ENCODE data around the gene PDE2A.

The PDE2A gene

GRCh38 chr11:72673943-72674828 lies at the start of gene PDE2A:
TSS of gene PDE2A (minus strand) at chr11:72674422. CDS start at chr11:72674207, 215 bp downstream.
- no peak for DNase-seq (ENCODE audit: low read depth)

GRCh38 chr11:72723508-72723907 lies 49.3 kb upstream of the PDE2A start:
- DNase-seq (ENCODE audit: low read depth), result no peak

- peak; percentile 73 for DNase-seq (ENCODE audit: low read depth)
These were observed 48.0 kb upstream of the PDE2A start for GRCh38 chr11:72722050-72722748.

GRCh38 chr11:72721689-72722049 lies 47.4 kb upstream of the PDE2A start:
- no peak for DNase-seq (ENCODE audit: low read depth)

- no peak for DNase-seq (ENCODE audit: low read depth)
These were observed 47.1 kb upstream of the PDE2A start for GRCh38 chr11:72721276-72721675.

- no peak for DNase-seq (ENCODE audit: low read depth)
These were observed 46.6 kb upstream of the PDE2A start for GRCh38 chr11:72720784-72721183.

- DNase-seq (ENCODE audit: low read depth), result no peak
These were observed 45.8 kb upstream of the PDE2A start for GRCh38 chr11:72720047-72720446.

- DNase-seq (ENCODE audit: low read depth), result no peak
These were observed 45.3 kb upstream of the PDE2A start for GRCh38 chr11:72719551-72719950.

GRCh38 chr11:72719144-72719543 lies 44.9 kb upstream of the PDE2A start:
- DNase-seq (ENCODE audit: low read depth), result no peak

GRCh38 chr11:72718101-72718501 lies 43.9 kb upstream of the PDE2A start:
- no peak for DNase-seq (ENCODE audit: low read depth)

GRCh38 chr11:72716788-72717435 lies 42.7 kb upstream of the PDE2A start:
- DNase-seq (ENCODE audit: low read depth), result no peak

- DNase-seq (ENCODE audit: low read depth), result no peak
These were observed 42.1 kb upstream of the PDE2A start for GRCh38 chr11:72716290-72716689.

GRCh38 chr11:72712841-72713240 lies 38.6 kb upstream of the PDE2A start:
- no peak for DNase-seq (ENCODE audit: low read depth)

- no peak for DNase-seq (ENCODE audit: low read depth)
These were observed 38.0 kb upstream of the PDE2A start for GRCh38 chr11:72712168-72712751.

- DNase-seq (ENCODE audit: low read depth), result no peak
These were observed 36.9 kb upstream of the PDE2A start for GRCh38 chr11:72711141-72711540.

GRCh38 chr11:72710278-72710677 lies 36.1 kb upstream of the PDE2A start:
- no peak for DNase-seq (ENCODE audit: low read depth)

GRCh38 chr11:72709478-72710238 lies 35.4 kb upstream of the PDE2A start:
- DNase-seq (ENCODE audit: low read depth), result no peak

- DNase-seq (ENCODE audit: low read depth), result no peak
These were observed 32.8 kb upstream of the PDE2A start for GRCh38 chr11:72707032-72707431.

- no peak for DNase-seq (ENCODE audit: low read depth)
These were observed 32.4 kb upstream of the PDE2A start for GRCh38 chr11:72706579-72706978.

- DNase-seq (ENCODE audit: low read depth), result no peak
These were observed 31.5 kb upstream of the PDE2A start for GRCh38 chr11:72705442-72706365.

All from stimulated activated CD4-positive, alpha-beta T cell treated with anti-CD3 and anti-CD28 coated beads, Interleukin-2, amount 100 ng/mL, for 4 hours (primary cell).